SH-SY5Y (cell line): ENCODE data around the gene PIK3R3.

ENCODE experiments used
- GATA2 ChIP-seq: IDR thresholded peaks from 2 replicates; pipeline ENCODE4 v1.6.1; 2011; ENCODE audit warnings: mild to moderate bottlenecking, low read depth, low read length
- GATA3 ChIP-seq: IDR thresholded peaks from 2 replicates; pipeline ENCODE4 v1.6.1; 2011; ENCODE audit warnings: low read depth, mild to moderate bottlenecking, low read length, moderate library complexity

PIK3R3 gene

DNA sequence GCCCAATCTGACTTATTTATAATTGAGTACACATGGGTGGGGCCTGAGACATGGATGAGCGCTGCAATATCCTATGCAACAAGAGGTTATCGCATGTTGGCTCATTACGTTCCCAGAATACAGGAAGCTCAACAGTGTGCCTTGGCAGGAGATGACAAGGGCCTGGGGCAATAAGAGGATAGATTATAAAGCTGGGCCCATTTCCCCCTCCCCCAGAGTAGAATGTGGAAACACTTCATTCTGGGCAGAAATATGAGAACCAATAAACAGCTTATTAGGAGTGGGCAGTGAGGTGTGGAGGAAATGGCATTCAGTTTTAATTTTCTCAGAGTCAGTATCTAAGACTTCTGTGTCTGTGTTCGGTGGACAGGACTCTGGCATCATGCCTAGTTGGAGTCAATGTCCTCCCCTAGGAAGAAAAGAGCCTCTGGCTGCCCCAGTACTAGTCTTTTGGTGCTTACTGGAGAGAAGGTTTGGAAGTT, 92.8 kb downstream of the PIK3R3 start:
- TF ChIP-seq GATA3 (no peak), GATA2 (no peak)

DNA sequence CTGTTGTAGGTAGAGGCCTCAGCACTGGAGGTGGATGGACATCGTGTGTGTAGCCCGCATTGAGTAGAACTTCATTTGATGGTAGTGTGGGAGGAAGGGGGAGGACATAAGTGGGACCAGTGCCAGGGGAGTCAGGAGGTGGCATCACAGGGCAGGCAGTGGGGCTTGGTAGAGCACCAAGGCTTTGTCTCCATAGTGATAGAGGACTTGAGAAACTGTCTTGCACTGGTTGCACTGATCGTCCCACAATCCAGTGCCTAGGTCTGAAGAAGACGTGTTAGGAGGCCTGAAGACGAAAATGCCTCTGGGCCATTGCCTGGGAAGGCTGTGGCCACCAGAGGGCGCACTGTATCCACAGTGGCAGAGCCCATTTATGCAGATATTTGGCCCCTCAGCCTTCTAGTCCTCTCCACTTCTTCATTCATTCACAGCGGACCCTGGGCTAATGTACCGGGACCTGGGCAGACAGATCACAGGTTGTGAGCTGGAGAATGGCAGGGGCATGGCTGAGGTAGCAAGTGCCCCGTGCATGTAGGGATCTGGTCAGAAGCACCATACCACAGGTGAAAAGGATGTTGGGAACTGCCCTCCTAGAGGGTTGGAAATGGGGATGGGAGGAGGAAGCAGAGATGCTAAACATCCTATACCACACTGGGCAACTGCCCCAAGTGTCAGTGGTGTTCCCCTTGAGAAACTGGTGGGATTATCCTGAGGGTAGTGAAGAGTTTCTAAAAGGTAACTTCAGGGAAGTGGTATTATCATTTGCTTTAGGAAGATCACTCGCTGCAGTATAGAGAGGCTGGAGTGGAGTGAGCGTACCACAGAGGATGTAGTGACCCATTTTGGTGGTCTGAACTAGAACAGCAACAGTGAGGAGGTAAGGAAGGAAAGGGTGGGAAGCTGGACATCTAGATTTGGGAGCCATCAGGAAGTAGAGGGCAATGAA, 95.3 kb downstream of the PIK3R3 start:
- TF ChIP-seq GATA3 (no peak), GATA2 (no peak)

DNA sequence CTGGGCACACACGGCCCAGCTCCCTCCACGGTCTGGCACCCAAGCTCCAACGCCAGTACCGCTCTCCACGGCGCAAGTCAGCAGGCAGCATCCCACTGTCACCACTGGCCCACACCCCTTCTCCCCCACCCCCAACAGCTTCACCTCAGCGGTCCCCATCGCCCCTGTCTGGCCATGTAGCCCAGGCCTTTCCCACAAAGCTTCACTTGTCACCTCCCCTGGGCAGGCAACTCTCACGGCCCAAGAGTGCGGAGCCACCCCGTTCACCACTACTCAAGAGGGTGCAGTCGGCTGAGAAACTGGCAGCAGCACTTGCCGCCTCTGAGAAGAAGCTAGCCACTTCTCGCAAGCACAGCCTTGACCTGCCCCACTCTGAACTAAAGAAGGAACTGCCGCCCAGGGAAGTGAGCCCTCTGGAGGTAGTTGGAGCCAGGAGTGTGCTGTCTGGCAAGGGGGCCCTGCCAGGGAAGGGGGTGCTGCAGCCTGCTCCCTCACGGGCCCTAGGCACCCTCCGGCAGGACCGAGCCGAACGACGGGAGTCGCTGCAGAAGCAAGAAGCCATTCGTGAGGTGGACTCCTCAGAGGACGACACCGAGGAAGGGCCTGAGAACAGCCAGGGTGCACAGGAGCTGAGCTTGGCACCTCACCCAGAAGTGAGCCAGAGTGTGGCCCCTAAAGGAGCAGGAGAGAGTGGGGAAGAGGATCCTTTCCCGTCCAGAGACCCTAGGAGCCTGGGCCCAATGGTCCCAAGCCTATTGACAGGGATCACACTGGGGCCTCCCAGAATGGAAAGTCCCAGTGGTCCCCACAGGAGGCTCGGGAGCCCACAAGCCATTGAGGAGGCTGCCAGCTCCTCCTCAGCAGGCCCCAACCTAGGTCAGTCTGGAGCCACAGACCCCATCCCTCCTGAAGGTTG, 97.6 kb downstream of the PIK3R3 start:
- TF ChIP-seq GATA3 (no peak), GATA2 (no peak)

DNA sequence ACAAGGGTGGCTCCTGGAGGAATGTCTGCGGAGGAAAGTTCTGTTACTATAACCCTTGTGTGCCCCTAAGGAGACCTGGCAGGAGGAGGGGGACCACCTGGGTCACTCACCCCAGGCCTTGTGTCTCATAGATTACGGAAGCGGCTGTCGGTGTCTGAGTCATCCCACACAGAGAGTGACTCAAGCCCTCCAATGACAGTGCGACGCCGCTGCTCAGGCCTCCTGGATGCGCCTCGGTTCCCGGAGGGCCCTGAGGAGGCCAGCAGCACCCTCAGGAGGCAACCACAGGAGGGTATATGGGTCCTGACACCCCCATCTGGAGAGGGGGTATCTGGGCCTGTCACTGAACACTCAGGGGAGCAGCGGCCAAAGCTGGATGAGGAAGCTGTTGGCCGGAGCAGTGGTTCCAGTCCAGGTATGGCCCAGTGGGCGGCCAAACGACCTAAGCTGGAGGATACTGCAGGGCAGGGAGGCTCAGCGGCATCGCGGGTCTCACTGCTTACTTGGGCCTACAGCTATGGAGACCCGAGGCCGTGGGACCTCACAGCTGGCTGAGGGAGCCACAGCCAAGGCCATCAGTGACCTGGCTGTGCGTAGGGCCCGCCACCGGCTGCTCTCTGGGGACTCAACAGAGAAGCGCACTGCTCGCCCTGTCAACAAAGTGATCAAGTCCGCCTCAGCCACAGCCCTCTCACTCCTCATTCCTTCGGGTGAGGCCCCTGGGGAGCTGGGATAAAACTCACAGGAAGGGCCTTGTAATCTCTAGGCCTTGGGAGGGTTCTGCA, 101.4 kb downstream of the PIK3R3 start:
- no peak for TF ChIP-seq GATA2
- TF ChIP-seq GATA3 = no peak

GRCh38 chr1:46030074-46030870, 102.2 kb downstream of the PIK3R3 start:
- TF ChIP-seq GATA2 (no peak), GATA3 (no peak)

DNA sequence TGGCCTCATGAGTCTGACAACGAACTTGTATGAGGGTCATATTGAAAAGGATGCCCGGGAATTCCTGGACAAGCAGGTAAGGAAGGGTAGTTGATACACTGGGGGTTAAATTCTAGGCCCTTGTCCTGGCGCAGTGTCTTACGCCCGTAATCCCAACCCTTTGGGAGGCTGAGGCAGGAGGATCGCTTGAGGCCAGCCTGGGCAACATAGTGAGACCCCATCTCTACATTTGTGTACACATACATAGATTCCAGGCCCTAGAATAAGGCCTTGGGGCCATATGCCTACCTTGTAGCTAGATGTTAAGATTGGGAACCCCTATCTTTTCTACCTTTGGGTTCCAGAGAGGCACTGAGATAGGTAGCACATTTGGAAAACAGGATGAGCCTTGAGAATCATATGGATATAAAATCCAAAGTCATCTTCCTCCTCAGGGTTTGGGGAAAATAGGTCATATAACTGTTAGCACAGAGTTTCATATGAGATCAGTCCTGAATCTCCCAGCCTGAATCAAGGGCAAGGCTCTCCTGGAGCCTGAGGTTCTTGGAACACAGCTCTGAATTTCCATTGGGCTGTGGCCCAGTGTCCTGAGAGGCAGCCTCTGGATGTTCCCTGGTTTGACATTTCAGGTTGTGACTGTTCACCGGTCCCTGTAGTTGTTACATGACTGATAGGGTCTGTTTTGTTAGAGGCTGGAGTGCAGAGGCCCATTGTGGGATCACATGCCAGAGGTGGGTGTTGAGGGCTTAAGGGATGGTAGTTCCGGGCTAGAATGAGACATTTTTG, 104.4 kb downstream of the PIK3R3 start:
- no peak for TF ChIP-seq GATA2
- no peak for TF ChIP-seq GATA3

GRCh38 chr1:46026531-46026930, 105.9 kb downstream of the PIK3R3 start:
- no peak for TF ChIP-seq GATA2
- no peak for TF ChIP-seq GATA3

- TF ChIP-seq GATA2 = no peak
- TF ChIP-seq GATA3 = no peak
These were observed 111.1 kb downstream of the PIK3R3 start for GRCh38 chr1:46021046-46021996.

DNA sequence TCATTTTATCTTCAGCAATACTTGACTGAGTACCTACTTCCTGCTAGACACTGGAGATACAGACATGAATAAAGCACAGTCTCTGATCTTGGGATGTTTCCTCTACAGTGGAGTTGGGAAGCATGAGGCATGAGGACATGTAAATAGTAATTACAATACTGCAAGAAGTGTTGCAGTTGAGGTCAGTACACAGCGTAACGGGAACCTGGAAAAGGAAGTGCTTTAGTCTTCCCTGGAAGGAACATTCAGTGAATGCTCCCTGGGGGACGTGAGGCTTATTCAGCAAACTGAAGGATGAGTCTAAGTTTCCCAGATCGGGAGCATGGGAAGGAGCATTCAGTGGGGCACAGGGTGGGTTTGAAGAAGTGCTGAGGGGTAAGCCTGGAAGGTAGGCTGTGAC, 112.4 kb downstream of the PIK3R3 start:
- TF ChIP-seq GATA3 = no peak
- no peak for TF ChIP-seq GATA2

GRCh38 chr1:46019348-46019747, 113.1 kb downstream of the PIK3R3 start:
- TF ChIP-seq GATA3 (no peak), GATA2 (no peak)

DNA sequence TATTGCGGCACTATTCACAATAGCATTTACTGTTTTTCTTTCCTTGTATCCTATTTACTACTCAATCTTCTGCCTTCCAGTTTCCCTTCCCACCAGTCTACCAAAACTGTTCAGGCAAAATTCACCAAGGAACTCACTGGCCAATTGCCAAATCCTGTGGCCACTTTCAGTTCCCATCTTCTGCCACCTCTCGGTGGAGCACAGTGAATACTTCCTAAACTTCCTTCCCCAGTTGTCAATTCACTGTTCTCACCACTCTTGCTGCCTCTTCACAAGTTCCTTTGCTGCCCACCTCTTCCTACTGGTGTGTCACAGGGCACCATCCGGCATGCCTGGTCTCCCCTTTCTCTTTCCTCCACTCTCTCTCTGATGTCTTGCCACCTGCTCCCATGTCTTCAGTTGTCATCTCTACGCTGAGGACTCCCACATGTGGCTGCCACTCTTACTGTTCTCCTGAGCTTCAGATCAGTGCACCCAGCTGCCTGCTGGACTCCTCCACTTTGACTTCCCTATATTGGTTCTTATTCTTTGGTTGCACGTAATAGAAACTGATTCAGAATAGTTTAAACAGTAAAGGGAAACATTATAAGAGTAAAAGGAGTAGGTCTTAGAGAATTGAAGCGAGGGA, 114.4 kb downstream of the PIK3R3 start:
- TF ChIP-seq GATA2 = no peak
- no peak for TF ChIP-seq GATA3

GRCh38 chr1:46013581-46013980, 118.8 kb downstream of the PIK3R3 start:
- TF ChIP-seq GATA3 (no peak), GATA2 (no peak)
